GM21825 (cell line): ENCODE results near the gene SCNN1A.
"Not testable (repeated sequence)": the region's sequence is repeated elsewhere in the genome, so short reads cannot be mapped to it uniquely, and the experiment has no call there.

ENCODE experiments used
- ATAC-seq: cut with Tn5 transposase; IDR thresholded peaks from one replicate; pipeline ENCODE4 v1.9.1; 2021; ENCODE audit warnings: mild to moderate bottlenecking, moderate library complexity; ENCODE audit not compliant: unreplicated experiment

Gene SCNN1A

GRCh38 chr12:6351622-6352021 lies 23.7 kb downstream of the SCNN1A start:
- no peak for ATAC-seq

DNA sequence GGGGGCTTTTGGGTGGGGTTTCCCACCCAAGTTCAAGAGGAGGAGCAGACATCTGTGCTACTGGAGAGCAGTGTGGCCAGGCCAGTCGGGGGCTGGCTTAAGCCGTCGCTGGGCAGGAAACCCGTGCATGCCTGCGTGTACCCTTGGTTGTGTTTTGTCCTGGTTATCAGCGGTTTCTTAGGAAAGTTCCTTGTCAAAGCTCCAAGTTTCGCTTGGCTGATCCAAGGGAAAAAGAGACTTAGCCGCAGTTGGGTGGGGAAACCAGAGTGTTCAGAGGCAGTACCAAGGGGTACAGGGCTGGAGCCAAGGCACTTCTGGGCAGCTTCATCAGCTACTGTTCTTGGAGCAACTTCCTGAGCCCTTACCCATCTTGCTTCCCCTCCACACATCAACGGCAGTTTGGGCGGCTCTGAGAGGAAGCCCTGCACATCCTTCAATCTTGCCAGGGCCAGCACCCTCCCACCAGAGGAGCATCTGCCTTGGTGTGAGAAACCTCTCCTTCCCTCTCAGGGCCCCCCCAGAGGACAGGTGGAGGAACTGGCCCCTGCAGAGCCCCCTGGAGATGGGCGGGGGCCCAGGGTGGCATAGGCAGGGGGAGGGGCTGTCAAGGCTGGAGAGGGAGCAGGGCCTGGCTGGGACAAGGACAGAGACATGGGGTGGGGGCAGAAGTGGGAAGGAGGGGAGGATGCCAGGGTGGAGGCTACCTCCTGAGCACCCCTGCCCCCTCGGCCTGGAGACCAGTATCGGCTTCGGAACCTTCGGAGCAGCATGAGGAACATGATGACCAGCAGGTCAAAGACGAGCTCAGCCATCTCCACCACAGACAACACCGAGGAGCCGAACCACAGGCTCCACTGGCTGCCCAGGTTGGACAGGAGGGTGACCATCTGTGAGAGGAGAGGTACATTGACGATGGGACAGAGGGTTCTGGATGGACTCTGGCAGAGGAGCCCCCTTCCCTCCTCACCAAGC lies 27.7 kb downstream of the SCNN1A start:
- ATAC-seq, result no peak

- no peak for ATAC-seq
Observed at GRCh38 chr12:6346942-6347341, 28.4 kb downstream of the SCNN1A start.

GRCh38 chr12:6346235-6346832 lies 29.0 kb downstream of the SCNN1A start:
- no peak for ATAC-seq

GRCh38 chr12:6345319-6346091 lies 29.9 kb downstream of the SCNN1A start:
- ATAC-seq, result no peak

DNA sequence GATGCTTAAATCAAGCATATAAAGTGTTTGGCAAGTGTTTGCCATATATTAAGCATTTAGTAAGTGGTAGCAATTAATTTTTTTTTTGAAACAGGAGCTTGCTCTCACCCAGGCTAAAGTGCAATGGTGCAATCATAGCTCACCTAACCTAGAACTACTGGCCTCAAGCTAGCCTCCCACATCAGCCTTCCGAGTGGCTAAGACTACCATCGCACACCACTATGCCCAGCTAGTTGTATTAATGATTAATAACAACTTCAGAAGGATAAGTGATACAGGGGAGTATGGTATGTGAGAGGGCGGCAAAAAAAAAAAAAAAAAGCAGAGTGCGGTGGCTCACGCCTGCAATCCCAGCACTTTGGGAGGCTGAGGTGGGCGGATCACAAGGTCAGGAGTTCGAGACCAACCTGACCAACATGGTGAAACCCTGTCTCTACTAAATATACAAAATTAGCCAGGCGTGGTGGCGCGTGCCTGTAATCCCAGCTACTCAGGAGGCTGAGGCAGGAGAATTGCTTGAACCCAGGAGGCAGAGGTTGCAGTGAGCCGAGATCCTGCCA lies 31.2 kb downstream of the SCNN1A start:
- not testable (repeated sequence) for ATAC-seq

DNA sequence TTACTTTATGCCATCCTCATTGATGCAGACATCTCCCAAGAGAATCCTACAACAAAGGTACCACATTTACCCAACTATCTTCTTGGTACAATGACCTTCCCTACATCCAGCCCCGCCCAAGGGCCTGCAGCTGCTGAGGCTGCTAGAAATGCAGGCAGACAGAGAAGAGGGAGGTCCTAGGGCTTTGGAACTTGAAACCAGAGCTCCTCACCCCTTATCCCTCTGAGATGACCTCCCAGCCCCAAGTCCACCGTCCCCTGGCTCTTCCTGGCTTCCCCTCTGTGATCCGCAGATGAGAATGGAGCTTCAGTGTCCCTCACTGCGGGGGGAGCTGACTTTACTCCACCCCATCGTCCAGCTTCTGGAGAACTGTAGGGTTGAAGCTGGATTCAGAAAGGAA lies 31.8 kb downstream of the SCNN1A start:
- no peak for ATAC-seq

DNA sequence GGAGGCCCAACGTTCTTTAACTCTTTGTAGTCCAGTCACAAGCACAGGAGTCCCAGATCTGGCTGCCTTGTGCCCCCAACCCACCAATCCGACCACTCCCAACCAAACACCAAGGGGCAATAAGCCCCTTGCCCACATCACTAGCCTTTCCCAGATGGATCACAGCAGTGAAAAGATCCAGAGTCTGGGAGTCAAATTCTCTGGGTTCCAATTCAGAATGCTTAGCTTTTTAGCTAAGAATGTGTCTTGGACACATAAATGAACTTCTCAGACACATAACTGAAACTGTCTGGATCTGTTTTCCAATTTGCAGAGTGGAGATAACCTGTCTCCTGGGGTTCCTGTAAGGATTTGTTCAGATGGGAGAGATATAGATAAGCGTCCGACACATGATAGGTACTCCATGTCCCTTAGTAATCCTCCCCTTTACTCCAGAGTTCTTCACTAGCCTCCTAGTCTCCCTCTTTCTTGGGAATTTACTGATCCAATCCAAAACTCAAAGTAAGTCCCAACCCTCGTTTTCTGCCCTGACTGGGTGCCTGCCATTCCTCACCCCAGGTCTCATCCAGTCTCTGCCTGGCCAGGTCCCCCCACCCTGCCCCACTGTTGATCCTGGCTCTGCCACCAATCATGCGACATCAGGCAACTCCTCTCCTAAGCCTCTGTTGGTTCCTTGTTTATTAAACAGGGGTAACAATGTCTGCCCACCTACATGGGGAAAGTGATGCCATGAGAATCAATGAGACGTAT lies 33.0 kb downstream of the SCNN1A start:
- no peak for ATAC-seq

DNA sequence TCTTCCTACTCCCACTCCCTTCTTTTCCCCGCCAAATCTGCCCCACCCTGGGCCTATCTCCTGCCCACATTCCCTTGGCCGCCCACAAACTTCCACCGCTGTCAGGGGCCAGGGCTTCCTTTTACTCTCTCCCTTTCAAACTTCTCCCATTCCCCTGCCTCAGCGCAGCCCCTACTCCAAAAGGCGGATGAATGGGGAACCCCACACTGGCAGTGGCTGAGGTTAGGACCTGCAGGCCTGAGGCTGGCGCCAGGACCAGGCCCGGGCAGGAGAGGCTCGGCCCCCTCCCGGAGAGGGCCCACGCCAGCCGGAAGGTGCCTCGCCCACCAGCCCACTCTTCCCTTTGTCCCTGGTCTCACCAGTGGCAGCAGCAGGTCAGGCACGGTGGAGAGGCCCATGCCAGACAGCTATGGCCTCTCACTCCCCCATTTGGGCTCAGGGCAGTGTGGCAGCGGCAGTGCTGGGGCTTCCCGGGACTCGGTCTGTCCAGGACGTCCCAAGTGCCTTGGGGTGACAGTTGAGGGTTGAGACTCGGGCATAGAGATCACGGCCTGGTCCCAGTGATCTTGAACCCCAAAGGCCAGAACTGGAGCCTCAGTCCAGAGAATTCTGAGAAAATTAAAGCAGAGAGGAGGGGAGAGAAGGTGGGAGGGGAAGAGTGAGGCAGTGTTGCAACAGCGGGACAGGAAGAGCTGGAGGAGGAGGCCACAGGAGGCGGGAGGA lies 33.8 kb downstream of the SCNN1A start, which contains the start of gene TNFRSF1A:
Gene TNFRSF1A (minus strand): TSS at position 660 of the 723 bp plus-strand sequence. CDS start 262 bp downstream, at position 398.
- no peak for ATAC-seq

- no peak for ATAC-seq
Observed at GRCh38 chr12:6340745-6341416, 34.5 kb downstream of the SCNN1A start.

GRCh38 chr12:6340032-6340638 lies 35.2 kb downstream of the SCNN1A start:
- no peak for ATAC-seq

DNA sequence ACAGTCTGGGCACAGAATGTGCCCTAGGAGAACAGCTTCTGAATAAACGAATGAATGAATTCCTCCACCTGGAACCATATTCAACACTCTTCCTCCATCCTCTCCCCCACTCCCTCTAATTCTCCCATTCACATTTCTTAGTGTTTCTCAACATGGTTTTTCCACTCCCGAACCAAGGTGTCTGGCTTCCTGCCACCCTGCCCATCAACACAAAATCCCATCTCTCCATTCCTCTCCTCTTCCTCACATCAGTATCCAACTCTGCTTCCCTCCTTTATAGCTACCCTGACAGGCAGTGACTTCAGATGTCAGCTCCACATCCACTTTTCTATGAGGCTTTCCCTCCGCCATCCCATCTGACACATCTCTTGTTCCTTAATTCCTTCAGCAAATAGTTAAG lies 36.4 kb downstream of the SCNN1A start:
- ATAC-seq, result no peak

GRCh38 chr12:6338536-6338935 lies 36.8 kb downstream of the SCNN1A start:
- ATAC-seq, result not testable (repeated sequence)

DNA sequence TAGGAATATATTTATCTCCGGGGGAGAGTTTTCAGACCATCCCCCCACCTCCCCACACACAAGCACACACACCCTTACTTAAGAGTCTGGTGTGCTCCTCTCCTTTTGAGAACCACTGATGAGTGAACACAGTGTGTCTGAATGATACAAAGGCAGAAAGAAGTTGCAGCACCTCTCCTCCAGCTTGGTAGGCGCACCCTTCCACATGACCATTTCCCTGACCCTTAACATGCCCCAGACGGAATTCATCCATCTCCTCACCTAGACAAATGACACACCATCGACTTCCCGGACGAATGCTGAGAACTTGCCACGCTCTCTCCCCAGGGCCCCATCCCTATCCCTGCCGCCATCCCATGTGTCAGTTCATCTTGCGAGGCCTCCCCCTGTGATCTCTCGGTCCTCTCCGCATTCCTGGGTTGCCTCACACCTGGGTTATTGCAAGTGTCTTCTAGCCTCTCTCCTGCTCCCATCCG lies 37.4 kb downstream of the SCNN1A start:
- no peak for ATAC-seq

DNA sequence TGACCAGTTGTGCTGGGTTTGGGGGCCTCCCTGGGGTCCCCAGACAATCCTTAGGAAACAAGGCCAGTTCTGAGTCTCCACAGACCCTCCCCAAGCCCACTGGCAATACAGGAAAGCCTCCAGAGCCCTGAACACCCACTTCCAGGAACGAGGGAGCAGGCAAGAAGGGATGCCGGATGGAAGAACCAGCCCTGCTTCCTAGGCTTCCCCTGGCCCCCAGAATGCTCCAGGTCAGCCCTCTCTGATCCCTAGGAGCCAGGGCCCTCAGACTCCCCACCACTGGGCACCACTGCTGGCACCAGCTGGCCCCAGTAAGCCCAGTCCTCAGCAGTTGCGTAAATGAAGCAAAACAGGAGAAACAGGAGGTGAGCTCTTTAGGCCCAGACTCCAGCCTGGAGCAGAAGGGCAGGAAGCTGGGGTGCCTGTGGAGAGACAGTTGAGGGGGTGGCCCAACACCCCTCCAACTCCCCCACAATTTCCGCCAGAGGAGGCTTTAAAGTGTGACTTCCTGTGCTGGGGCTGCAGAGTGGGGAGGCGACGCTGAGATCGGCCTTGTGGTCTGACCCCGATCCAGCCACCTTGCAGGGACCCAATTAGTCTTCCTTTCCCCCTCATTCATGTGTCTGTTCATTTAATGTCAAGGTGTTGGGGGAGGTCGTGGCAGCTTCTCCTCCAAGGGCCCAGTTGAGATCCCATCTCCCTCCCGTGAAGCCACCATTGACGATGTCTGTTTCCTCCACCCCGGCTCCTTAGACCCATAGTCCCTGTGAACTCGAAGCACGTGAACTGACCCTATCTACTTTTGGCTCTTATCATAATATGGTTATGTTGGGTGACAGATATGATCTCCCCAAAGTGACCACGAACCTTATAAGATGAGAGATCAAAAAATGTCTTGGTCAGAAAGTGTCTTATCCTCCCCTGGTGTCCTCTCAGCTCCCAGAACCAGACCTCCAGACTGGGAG lies 38.2 kb downstream of the SCNN1A start:
- no peak for ATAC-seq

DNA sequence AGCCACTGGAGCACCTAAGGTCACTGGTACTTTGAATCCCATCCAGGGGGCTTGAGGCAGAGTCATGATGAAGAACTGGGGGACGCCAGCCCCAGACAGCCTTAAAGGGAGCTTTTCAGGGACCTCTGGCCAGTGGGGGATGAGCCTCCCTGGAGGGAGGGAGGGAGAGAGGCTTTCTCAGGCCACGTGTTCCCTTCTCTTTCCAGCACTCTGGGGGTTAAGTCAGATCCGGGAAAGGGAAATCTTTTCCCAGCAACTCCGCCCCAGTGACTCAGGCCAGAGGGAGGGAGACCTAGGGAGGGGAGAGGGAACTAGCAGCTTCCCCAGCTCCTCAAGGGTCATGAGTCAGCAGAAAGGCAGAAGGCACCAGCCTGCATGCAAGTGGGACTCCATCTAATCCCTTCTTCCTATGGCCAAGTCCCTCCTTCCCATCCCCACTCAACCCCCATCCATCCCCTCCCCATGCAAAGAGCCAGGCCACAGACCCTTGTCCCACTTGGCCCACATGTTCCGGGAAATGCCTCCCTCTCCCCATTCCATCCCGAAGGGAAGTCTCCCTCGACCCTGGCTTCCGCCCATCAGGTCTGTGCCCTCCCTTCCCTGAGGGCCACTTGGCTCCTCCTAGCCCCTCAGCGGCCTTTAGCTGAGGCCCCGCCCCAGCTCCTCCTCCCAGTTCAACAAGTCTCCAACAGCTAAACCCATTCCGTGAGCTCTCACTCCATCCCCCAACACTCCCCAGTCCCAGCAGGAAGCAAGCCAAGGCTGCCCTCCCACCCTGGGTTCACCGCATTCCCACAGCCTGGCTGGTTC lies 39.1 kb downstream of the SCNN1A start:
- ATAC-seq, result no peak
